BLaER1 treated with 17β-estradiol and CSF1 and Interleukin-3, amounts not matched to agents 10 nM and 100 nM (cell line): ENCODE results near the gene CASP7.
A peak's percentile ranks its signal among the peaks of the same experiment; 100 is the strongest.

ENCODE experiments used
- H3K27ac ChIP-seq, 11 experiments: shearing (Covaris generic); formaldehyde crosslinking; 2 replicates each; pipeline ENCODE4 v1.8.1; 2022
- H3K27me3 ChIP-seq, 11 experiments: shearing (Covaris generic); formaldehyde crosslinking; 2 replicates each; pipeline ENCODE4 v1.8.1; 2022
- H3K36me3 ChIP-seq, 11 experiments: shearing (Covaris generic); formaldehyde crosslinking; 2 replicates each; pipeline ENCODE4 v1.8.1; 2022
- H3K4me1 ChIP-seq, 10 experiments: shearing (Covaris generic); formaldehyde crosslinking; 2 replicates each; pipeline ENCODE4 v1.8.1; 2022
- H3K4me2 ChIP-seq, 11 experiments: shearing (Covaris generic); formaldehyde crosslinking; 2 replicates each; pipeline ENCODE4 v1.8.1; 2022
- H3K4me3 ChIP-seq, 10 experiments: shearing (Covaris generic); formaldehyde crosslinking; 2 replicates each; pipeline ENCODE4 v1.8.1; 2022
- H3K9ac ChIP-seq, 11 experiments: shearing (Covaris generic); formaldehyde crosslinking; 2 replicates each; pipeline ENCODE4 v1.8.1; 2022
- H3K9me3 ChIP-seq, 11 experiments: shearing (Covaris generic); formaldehyde crosslinking; replicated peaks in 1 of 11; 2 replicates each; pipeline ENCODE4 v1.8.1; 2022
- H4K20me1 ChIP-seq, 11 experiments: shearing (Covaris generic); formaldehyde crosslinking; 2 replicates each; pipeline ENCODE4 v1.8.1; 2022
- Cebpa-rat ChIP-seq, 11 experiments: shearing (Covaris generic); IDR thresholded peaks; 2 replicates each; pipeline ENCODE4 v1.8.1; 2022

Gene CASP7

GRCh38 chr10:113679463-113680189, at the start of gene CASP7:
Gene CASP7, plus strand, starts transcription at chr10:113679912. Its CDS starts 17,582 bp downstream, at chr10:113697494.
- Histone ChIP-seq H3K4me1 (peaks cover 22 to 37% (median 28%) of the 10 kb centered on the region in 10 experiments), H3K4me3 (peak within 1 kb of the TSS; percentile 76 to 99 (median 90)), H4K20me1 (peaks cover 0 to 10% (median 0%) of the 10 kb centered on the region in 11 experiments; a peak in 3 of 22 replicates), H3K9me3 (peaks cover 5 to 18% (median 14%) of the 10 kb centered on the region in 11 experiments), H3K4me2 (peak within 1 kb of the TSS; percentile 79 to 97 (median 92)), H3K9ac (peak within 1 kb of the TSS; percentile 83 to 98 (median 91)), H3K27me3 (no peaks in the 10 kb centered on the region), H3K36me3 (peaks cover 0 to 28% (median 9%) of the 10 kb centered on the region in 11 experiments; a peak in 15 of 22 replicates), H3K27ac (peak within 1 kb of the TSS; percentile 74 to 98 (median 92))
- TF ChIP-seq Cebpa-rat (IDR thresholded peaks at IDR 0.05), result no peak

- no peaks in the 10 kb centered on the region for H3K4me1 ChIP-seq
- no peak overlapping the region for H3K4me2 ChIP-seq
- no peak overlapping the region for H3K9ac ChIP-seq
- no peak overlapping the region for H3K27ac ChIP-seq
- no peak for TF ChIP-seq Cebpa-rat (IDR thresholded peaks at IDR 0.05)
- H3K4me3 ChIP-seq, result no peak overlapping the region
- H3K36me3 ChIP-seq, result no peaks in the 10 kb centered on the region
- H3K9me3 ChIP-seq, result peaks cover 0 to 14% (median 0%) of the 10 kb centered on the region in 11 experiments; a peak in 2 of 22 replicates
- H4K20me1 ChIP-seq, result no peaks in the 10 kb centered on the region
- no peaks in the 10 kb centered on the region for H3K27me3 ChIP-seq
These were observed 48.7 kb upstream of the CASP7 start for GRCh38 chr10:113630929-113631533.

GRCh38 chr10:113631684-113632367, 47.9 kb upstream of the CASP7 start:
- Histone ChIP-seq H3K27ac (no peak overlapping the region), H3K27me3 (no peaks in the 10 kb centered on the region), H3K9ac (no peak overlapping the region), H3K9me3 (peaks cover 0 to 14% (median 0%) of the 10 kb centered on the region in 11 experiments; a peak in 2 of 22 replicates), H4K20me1 (no peaks in the 10 kb centered on the region), H3K4me3 (no peak overlapping the region), H3K4me1 (no peaks in the 10 kb centered on the region), H3K4me2 (no peak overlapping the region), H3K36me3 (no peaks in the 10 kb centered on the region)
- no peak for TF ChIP-seq Cebpa-rat (IDR thresholded peaks at IDR 0.05)

GRCh38 chr10:113639966-113640365, 39.7 kb upstream of the CASP7 start:
- Histone ChIP-seq H3K4me3 (no peak overlapping the region), H3K36me3 (no peaks in the 10 kb centered on the region), H3K4me2 (no peak overlapping the region), H3K4me1 (0 out of 20 replicates have a peak, but pooled peaks cover 0 to 7% (median 0%) of the 10 kb centered on the region in 10 experiments), H3K27ac (no peak overlapping the region), H3K27me3 (no peaks in the 10 kb centered on the region), H3K9ac (no peak overlapping the region), H4K20me1 (no peaks in the 10 kb centered on the region), H3K9me3 (0 out of 22 replicates have a peak, but pooled peaks cover 0 to 5% (median 0%) of the 10 kb centered on the region in 11 experiments)
- TF ChIP-seq Cebpa-rat (IDR thresholded peaks at IDR 0.05), result no peak

- no peaks in the 10 kb centered on the region for H3K27me3 ChIP-seq
- no peaks in the 10 kb centered on the region for H3K9me3 ChIP-seq
- no peaks in the 10 kb centered on the region for H3K36me3 ChIP-seq
- no peaks in the 10 kb centered on the region for H4K20me1 ChIP-seq
- TF ChIP-seq Cebpa-rat (IDR thresholded peaks at IDR 0.05), result no peak
- H3K9ac ChIP-seq, result no peak overlapping the region
- H3K4me1 ChIP-seq, result 0 out of 20 replicates have a peak, but pooled peaks cover 0 to 7% (median 0%) of the 10 kb centered on the region in 10 experiments
- H3K4me2 ChIP-seq, result no peak overlapping the region
- H3K4me3 ChIP-seq, result no peak overlapping the region
- no peak overlapping the region for H3K27ac ChIP-seq
These were observed 38.0 kb upstream of the CASP7 start for GRCh38 chr10:113641702-113642101.

DNA sequence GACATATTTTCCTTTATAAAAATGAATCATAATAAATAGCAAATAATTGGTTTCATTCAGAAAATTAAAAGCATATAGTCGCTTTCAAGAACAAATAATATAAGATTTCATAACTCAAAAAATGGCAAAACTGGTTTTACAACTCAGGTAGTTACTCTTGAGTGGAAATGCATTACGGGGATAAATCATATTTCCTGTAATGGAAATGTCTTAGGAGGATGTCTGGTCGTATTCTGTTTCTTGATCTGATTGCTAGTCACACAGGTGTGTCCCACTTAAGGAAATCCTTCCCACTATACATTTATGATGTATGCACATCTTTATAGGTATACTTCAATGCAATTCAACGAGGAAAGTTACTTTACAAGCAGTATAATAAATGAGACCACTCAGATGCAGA, 36.5 kb upstream of the CASP7 start:
- Histone ChIP-seq H3K4me2 (no peak overlapping the region), H3K27me3 (no peaks in the 10 kb centered on the region), H3K36me3 (no peaks in the 10 kb centered on the region)

DNA sequence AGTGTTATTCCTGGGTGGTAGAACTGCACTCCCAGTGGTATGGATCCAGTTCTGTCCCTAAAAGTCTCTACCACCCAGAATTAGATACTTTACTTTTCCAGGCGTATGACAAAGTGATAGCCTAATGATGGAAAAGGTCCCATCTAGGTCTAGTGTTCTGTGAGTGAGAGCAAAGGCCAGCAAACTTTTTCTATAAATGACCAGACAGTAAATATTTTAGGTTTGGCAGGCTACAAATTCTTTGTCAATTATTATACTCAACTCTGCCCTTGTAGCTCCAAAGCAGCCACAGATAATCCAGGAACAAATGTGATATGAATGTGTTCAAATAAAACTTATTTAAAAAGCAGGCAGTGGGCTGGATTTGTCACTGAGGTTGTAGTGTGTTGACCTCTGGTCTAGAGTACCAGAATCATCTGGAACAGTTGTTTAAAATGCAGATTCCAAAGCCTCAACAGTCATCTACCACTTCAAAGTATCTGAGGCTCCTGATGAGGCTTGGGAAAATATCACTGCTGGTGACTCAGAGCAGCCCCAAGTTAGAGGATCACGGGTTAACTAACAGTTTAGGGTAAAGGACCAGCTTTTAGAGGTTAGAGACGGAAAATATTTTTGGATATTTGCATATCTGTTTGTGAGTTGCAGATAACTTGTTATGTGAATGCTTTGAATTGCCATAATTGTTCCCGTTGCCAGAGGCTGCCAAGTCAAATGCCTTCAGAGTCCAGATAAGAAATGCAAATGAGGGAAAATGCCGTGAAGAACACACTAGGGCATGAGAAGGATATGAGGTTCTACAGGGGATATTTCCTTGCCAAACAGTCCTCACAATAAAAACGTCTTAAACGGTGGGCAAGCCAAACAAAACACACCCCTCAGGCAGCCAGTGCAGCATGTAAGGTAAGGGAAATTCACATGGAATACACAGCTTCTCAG, 35.3 kb upstream of the CASP7 start:
- H3K9ac ChIP-seq, result no peak overlapping the region
- no peak overlapping the region for H3K4me3 ChIP-seq
- no peaks in the 10 kb centered on the region for H3K4me1 ChIP-seq
- no peak overlapping the region for H3K27ac ChIP-seq
- TF ChIP-seq Cebpa-rat (IDR thresholded peaks at IDR 0.05), result no peak
- H3K9me3 ChIP-seq, result no peaks in the 10 kb centered on the region
- H3K4me2 ChIP-seq, result no peak overlapping the region
- H3K27me3 ChIP-seq, result no peaks in the 10 kb centered on the region
- H4K20me1 ChIP-seq, result no peaks in the 10 kb centered on the region
- H3K36me3 ChIP-seq, result no peaks in the 10 kb centered on the region

More for the DNA sequence above, 36.5 kb upstream of the CASP7 start:
- no peak overlapping the region for H3K9ac ChIP-seq
- no peak for TF ChIP-seq Cebpa-rat (IDR thresholded peaks at IDR 0.05)
- 0 out of 20 replicates have a peak, but pooled peaks cover 0 to 7% (median 0%) of the 10 kb centered on the region in 10 experiments for H3K4me1 ChIP-seq
- no peak overlapping the region for H3K27ac ChIP-seq
- H4K20me1 ChIP-seq, result no peaks in the 10 kb centered on the region
- H3K9me3 ChIP-seq, result no peaks in the 10 kb centered on the region
- no peak overlapping the region for H3K4me3 ChIP-seq

DNA sequence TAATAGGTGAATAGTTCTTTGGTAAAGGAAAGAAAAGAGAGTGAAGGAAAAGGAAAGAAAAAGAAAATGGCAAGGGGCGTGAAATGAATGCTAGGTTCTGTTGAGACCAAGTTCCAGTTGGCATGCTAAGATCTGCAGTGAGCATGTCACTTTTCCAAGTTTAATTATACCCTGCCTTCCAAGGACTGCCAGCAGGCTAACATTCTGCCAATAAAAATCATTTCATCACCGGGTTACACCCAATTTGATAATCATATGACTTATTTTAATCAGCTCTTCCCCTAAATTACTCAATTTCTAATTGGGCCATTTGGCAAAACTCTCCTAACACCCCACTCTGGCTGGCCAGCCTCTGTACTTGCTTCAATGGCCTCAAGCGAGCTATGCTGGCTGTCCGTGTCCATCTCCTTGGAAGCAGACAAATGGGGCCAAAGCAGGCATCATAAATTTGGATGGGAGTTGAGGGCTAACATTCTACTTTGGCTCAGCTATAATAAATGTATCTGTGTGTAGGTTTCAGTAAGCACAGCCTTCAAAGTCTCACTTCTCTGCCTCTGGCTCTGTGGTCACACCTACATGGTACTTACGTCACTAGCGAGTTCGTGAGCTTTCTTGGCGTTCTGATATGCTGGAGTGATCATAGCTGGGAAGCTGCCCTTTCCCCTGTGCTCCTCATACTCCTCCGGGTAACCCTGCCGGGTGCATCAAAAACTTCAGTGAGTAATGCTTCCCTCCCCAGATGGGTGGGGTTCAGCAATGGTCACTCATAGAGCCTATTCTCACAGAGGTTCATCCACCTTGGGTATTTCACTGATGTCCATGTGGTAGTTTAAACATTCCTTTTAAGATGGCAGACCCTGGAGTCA, 33.1 kb upstream of the CASP7 start:
- H3K9me3 ChIP-seq, result peaks cover 0 to 11% (median 0%) of the 10 kb centered on the region in 11 experiments; a peak in 2 of 22 replicates
- no peaks in the 10 kb centered on the region for H3K36me3 ChIP-seq
- no peaks in the 10 kb centered on the region for H3K27me3 ChIP-seq
- no peak overlapping the region for H3K4me2 ChIP-seq
- no peaks in the 10 kb centered on the region for H4K20me1 ChIP-seq
- TF ChIP-seq Cebpa-rat (IDR thresholded peaks at IDR 0.05), result no peak
- no peaks in the 10 kb centered on the region for H3K4me1 ChIP-seq
- H3K27ac ChIP-seq, result no peak overlapping the region
- no peak overlapping the region for H3K9ac ChIP-seq
- H3K4me3 ChIP-seq, result no peak overlapping the region
